Activated T-helper 17 cell treated with anti-CD3 and anti-CD28 coated beads, Interleukin-2, amount 50 U/mL, for 72 hours (primary cell): ENCODE measurements around the gene CPNE8. TPM values are rescaled to one million over a fixed set of nuclear protein-coding genes. Genes with fewer than 3 reads are reported as not detected.

Experiments
- ATAC-seq: fragments of 150-1000 bp; cut with Tn5 transposase; replicated peaks from 2 replicates; pipeline ENCODE4 v1.10.0; 2021; ENCODE audit warnings: mild to moderate bottlenecking, moderate library complexity
- H3K27ac Mint-ChIP-seq: one replicate; pipeline ENCODE4 v1.8.0; 2022; ENCODE audit warnings: mixed read lengths
- H3K27me3 Mint-ChIP-seq: one replicate; pipeline ENCODE4 v1.8.0; 2022; ENCODE audit warnings: mixed read lengths
- H3K36me3 Mint-ChIP-seq: one replicate; pipeline ENCODE4 v1.8.0; 2022; ENCODE audit warnings: low read depth, mild to moderate bottlenecking, mixed read lengths
- H3K4me1 Mint-ChIP-seq: one replicate; pipeline ENCODE4 v1.8.0; 2022; ENCODE audit warnings: mixed read lengths
- H3K4me3 Mint-ChIP-seq: one replicate; pipeline ENCODE4 v1.8.0; 2022; ENCODE audit warnings: mild to moderate bottlenecking, mixed read lengths
- H3K9me3 Mint-ChIP-seq: one replicate; pipeline ENCODE4 v1.8.0; 2022; ENCODE audit warnings: mixed read lengths
- total RNA-seq, 2 donors: library from RNA; stranded (reverse); gene quantifications; one replicate each; pipeline ENCODE4 v1.2.3, GENCODE V29; 2022

CPNE8 gene
- total RNA-seq, 2 donors from 2014 or later = 3.8 to 5.4 TPM

GRCh38 chr12:38907201-38907923, 2.0 kb upstream of the CPNE8 start:
- peak; percentile 39 for ATAC-seq
- H3K27ac Mint-ChIP-seq = peak overlapping the region; percentile 86
- H3K4me3 Mint-ChIP-seq = peak overlapping the region; percentile 88
- no peaks in the 10 kb centered on the region for H3K36me3 Mint-ChIP-seq
- H3K9me3 Mint-ChIP-seq = no peaks in the 10 kb centered on the region
- peaks cover 6% of the 10 kb centered on the region for H3K27me3 Mint-ChIP-seq
- H3K4me1 Mint-ChIP-seq = peaks cover 3% of the 10 kb centered on the region

DNA sequence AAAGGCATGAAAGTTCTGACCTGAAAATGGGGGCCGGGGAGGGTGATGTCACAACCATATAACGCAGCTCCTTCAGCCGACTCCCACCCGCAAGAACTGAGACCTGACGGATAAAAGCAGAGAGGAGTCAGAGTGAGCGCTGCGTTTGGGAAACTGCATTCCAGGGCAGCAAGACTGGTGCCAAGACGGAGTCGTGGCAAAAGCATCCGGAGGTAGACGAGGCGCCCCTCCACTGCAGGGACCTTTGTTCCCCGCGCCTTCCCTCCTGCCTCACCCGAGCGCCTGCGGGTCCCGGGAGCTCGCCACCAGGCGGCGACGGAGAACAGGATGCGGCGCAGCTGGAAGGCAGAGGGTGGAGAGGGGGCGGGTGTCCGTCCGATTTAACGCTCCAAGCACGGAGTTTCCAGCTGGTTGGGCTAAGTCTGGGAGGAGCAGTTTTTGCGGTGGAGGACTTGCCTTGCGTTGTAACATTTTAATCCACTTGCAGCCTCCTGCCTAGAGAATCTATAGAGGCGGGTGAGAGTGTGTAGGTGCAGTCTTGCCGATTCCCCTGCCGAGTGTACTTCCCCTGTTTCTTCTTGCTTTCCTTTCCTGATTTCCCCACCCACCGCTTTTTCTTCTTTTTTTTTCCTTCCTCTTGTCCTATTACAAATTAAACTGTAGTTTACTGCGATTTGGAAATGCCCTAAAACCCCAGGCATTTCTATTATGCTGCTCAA, 1.2 kb upstream of the CPNE8 start:
- H3K4me3 Mint-ChIP-seq = peak overlapping the region; percentile 88
- H3K36me3 Mint-ChIP-seq = no peaks in the 10 kb centered on the region
- H3K27ac Mint-ChIP-seq = peak overlapping the region; percentile 86
- no peaks in the 10 kb centered on the region for H3K9me3 Mint-ChIP-seq
- H3K27me3 Mint-ChIP-seq = peaks cover 3% of the 10 kb centered on the region
- ATAC-seq = peak; percentile 69
- H3K4me1 Mint-ChIP-seq = peaks cover 3% of the 10 kb centered on the region

DNA sequence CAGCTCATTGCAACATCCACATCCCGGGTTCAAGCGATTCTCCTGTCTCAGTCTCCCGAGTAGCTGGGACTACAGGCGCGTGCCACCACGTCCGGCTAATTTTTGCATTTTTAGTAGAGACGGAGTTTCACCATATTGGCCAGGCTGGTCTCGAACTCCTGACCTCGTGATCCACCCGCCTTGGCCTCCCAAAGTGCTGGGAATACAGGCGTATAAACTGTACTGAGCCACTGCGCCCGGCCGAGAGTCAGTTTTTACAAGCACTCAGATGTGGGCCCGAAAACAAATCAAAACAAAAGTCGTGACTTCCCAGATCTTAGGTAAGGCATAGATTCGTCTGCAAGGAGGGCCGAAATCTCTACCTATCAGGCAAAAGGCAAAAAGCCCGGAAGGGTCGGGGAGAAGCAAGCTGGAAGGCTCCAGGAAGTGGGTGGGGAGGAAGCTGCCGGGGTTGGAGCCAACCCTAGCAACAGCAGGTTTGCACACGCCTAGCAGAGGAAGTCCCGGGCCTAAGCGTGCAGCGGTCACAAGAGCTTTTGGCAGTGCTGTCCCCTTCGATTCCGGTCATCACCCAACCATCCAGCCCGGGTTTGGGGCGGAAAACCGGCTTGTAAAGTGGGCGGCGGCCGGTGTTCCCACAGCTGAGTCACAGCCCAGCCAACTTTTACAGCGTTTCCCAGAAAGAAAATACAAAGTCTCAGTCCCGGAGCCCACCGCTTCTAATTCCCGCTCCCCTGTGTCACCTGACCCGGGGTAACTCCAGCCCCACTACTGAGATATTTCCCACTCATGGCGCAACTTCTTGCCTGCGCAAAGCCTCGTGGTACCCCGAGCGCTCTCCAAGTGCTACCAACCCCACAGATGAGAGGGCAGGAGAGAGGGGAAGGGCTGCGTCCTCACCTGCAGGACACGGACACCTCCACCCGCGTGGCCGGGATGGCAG, 583 bp downstream of the CPNE8 start:
- Mint-ChIP-seq H3K4me1 (peaks cover 3% of the 10 kb centered on the region), H3K27me3 (peaks cover 3% of the 10 kb centered on the region), H3K4me3 (peak overlapping the region; percentile 88), H3K9me3 (no peaks in the 10 kb centered on the region), H3K27ac (peak overlapping the region; percentile 90), H3K36me3 (no peaks in the 10 kb centered on the region)
- peak; percentile 68 for ATAC-seq

DNA sequence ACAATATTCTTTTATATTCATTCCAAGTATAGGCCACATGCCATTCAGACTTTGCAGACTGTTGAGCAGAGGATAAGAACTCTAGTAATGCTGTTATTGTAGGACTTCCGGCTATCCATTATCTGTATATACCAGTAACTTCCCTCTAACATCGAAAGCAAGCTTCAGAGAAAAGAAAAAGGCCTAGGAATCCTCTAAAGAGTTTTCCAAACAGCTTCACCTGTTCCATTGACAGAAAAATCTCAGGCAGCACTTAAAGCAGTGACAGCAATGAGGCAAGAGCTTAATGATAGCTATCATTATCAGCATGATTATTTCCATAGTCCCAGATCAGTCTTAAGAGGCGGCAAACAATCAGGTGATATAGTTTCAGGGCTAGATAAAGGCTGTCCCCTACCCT, 1.8 kb downstream of the CPNE8 start:
- Mint-ChIP-seq H3K4me3 (peak overlapping the region; percentile 88), H3K36me3 (no peaks in the 10 kb centered on the region), H3K27me3 (no peaks in the 10 kb centered on the region), H3K27ac (peak overlapping the region; percentile 90), H3K9me3 (no peaks in the 10 kb centered on the region), H3K4me1 (peaks cover 3% of the 10 kb centered on the region)
- ATAC-seq = no peak

DNA sequence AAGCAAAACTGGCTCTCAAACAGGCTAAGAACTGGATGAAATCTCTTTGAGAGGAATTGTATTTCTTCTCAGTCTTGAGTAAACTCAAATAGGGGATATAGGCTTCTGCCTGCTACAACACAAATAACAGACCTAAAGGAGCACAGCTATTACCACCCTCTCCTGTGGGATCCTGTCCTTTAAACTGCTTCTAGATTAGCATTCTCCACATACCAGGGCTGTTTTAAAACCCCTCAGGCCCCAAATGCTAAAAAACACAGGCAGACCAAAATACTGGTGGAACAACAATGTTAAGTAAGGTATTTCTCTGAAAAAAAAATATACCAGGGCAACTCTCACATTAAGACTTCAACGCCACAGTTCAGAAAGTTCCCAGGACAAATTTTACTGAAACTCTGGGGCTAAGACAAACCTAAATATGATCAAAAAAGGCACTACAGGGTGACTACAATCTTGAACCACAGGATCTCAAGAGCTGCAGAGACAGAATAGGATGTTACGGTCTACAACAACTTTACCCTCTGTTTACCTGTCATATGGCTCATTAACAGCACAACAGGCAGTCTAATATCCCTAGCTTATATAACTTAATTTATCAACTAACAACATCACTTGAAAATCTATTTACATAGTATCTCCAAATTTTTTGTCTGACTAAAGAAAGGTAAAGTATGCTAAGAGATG, 7.2 kb downstream of the CPNE8 start:
- Mint-ChIP-seq H3K4me1 (no peaks in the 10 kb centered on the region), H3K27ac (no peak overlapping the region), H3K4me3 (no peak overlapping the region), H3K27me3 (no peaks in the 10 kb centered on the region), H3K36me3 (no peaks in the 10 kb centered on the region), H3K9me3 (no peaks in the 10 kb centered on the region)
- ATAC-seq = no peak

DNA sequence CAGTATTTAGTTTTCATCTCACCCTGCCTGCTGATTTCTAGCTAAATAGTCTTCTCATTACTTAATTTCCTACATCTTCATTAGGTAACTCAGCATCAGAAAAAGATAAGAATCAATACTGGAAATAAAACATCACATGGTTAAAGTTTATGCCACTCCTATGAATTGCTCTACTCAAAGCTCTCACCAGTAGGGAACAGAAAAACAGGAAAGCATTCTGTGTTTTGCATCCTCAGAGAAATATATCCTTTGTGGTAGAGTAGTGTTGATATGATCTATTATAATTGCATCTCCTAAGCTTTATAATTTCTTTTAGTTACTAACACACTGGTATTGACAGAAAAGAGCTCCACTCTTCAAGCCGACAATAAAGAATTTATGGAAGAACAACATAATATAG, 9.9 kb downstream of the CPNE8 start:
- H3K4me1 Mint-ChIP-seq = no peaks in the 10 kb centered on the region
- no peaks in the 10 kb centered on the region for H3K36me3 Mint-ChIP-seq
- H3K27ac Mint-ChIP-seq = no peak overlapping the region
- no peaks in the 10 kb centered on the region for H3K27me3 Mint-ChIP-seq
- no peak overlapping the region for H3K4me3 Mint-ChIP-seq
- no peaks in the 10 kb centered on the region for H3K9me3 Mint-ChIP-seq
- ATAC-seq = no peak

- H3K27me3 Mint-ChIP-seq = no peaks in the 10 kb centered on the region
- H3K4me1 Mint-ChIP-seq = peaks cover 3% of the 10 kb centered on the region
- peak overlapping the region; percentile 22 for H3K4me3 Mint-ChIP-seq
- no peak for ATAC-seq
- H3K27ac Mint-ChIP-seq = no peak overlapping the region
- H3K36me3 Mint-ChIP-seq = no peaks in the 10 kb centered on the region
- H3K9me3 Mint-ChIP-seq = no peaks in the 10 kb centered on the region
Observed at GRCh38 chr12:38892976-38893375, 12.4 kb downstream of the CPNE8 start.

GRCh38 chr12:38892087-38892786, 13.2 kb downstream of the CPNE8 start:
- peak; percentile 97 for ATAC-seq
- no peaks in the 10 kb centered on the region for H3K9me3 Mint-ChIP-seq
- peaks cover 3% of the 10 kb centered on the region for H3K4me1 Mint-ChIP-seq
- peak overlapping the region; percentile 4 for H3K27ac Mint-ChIP-seq
- no peaks in the 10 kb centered on the region for H3K27me3 Mint-ChIP-seq
- H3K36me3 Mint-ChIP-seq = no peaks in the 10 kb centered on the region
- peak overlapping the region; percentile 22 for H3K4me3 Mint-ChIP-seq

GRCh38 chr12:38890102-38890855, 15.1 kb downstream of the CPNE8 start:
- no peak overlapping the region for H3K27ac Mint-ChIP-seq
- ATAC-seq = no peak
- no peaks in the 10 kb centered on the region for H3K36me3 Mint-ChIP-seq
- H3K9me3 Mint-ChIP-seq = peaks cover 3% of the 10 kb centered on the region
- H3K4me1 Mint-ChIP-seq = peaks cover 3% of the 10 kb centered on the region
- H3K4me3 Mint-ChIP-seq = no peak overlapping the region
- H3K27me3 Mint-ChIP-seq = no peaks in the 10 kb centered on the region

- Mint-ChIP-seq H3K4me3 (no peak overlapping the region), H3K27me3 (no peaks in the 10 kb centered on the region), H3K36me3 (no peaks in the 10 kb centered on the region), H3K4me1 (peaks cover 3% of the 10 kb centered on the region), H3K9me3 (peaks cover 3% of the 10 kb centered on the region), H3K27ac (no peak overlapping the region)
- ATAC-seq = no peak
Observed at GRCh38 chr12:38889297-38889815, 16.0 kb downstream of the CPNE8 start.

DNA sequence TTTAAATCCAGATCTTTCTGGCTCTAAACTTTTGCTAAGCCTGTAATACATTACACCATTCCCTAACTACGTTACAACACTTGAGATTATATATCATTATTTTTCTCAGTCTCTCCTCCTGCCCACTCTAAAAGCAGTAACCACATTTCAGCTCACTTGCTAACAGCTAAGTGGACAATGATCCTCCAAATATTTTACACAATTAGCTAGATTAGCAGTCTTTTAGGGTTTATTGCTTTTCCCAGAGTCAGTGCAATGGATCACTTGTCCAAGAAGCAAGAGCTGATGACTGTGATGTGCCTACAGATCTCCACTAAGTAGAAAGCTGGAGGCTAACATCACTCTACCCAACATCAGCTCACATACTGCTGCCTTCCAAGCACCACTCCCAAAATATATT, 17.6 kb downstream of the CPNE8 start:
- no peak overlapping the region for H3K27ac Mint-ChIP-seq
- no peak for ATAC-seq

DNA sequence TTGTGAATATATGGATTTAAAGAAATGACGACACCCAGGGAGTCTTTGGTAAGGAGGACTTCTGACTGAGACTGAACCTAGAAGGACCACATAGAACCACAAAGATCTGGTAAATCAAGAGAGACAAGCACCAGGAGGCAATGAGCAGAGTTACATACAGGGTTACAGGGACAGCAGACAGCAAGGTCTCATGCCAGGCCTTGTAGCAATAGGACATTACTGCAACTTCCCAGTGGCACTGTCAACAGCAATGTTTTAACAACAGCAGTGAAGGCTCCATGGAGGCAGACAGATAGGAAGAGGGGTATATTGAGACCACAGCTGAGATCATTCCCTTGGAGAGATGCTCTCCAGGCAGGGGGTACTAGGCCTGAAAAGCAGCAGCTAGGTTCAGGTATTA, 18.5 kb downstream of the CPNE8 start:
- Mint-ChIP-seq H3K27ac (no peak overlapping the region), H3K4me3 (no peak overlapping the region)

More for the DNA sequence above, 17.6 kb downstream of the CPNE8 start:
- peaks cover 3% of the 10 kb centered on the region for H3K9me3 Mint-ChIP-seq
- H3K27me3 Mint-ChIP-seq = no peaks in the 10 kb centered on the region
- H3K36me3 Mint-ChIP-seq = no peaks in the 10 kb centered on the region
- H3K4me3 Mint-ChIP-seq = no peak overlapping the region
- peaks cover 3% of the 10 kb centered on the region for H3K4me1 Mint-ChIP-seq

DNA sequence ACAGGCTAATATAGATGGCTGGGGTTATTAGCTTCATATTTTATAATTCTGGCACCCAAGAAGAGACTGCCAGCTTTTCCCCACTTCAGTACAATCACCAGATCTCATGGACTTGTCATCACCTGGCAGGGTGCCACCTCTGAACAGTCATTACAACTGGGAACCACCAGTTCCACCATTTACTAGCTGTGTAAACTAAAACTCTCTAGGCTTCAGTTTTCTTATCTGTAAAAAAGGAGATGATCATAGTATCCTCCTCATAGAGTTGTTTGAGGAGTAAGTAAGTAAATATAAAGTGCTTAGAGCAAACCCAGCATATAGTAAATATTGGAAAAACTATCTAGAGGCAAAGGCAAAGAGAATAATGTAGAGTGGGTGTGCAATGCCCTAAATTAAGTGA, 19.3 kb downstream of the CPNE8 start:
- H3K9me3 Mint-ChIP-seq = peaks cover 3% of the 10 kb centered on the region
- H3K36me3 Mint-ChIP-seq = no peaks in the 10 kb centered on the region
- no peak overlapping the region for H3K27ac Mint-ChIP-seq
- H3K4me1 Mint-ChIP-seq = peaks cover 3% of the 10 kb centered on the region
- no peaks in the 10 kb centered on the region for H3K27me3 Mint-ChIP-seq
- no peak for ATAC-seq
- no peak overlapping the region for H3K4me3 Mint-ChIP-seq

More for the DNA sequence above, 18.5 kb downstream of the CPNE8 start:
- Mint-ChIP-seq H3K27me3 (no peaks in the 10 kb centered on the region), H3K4me1 (peaks cover 3% of the 10 kb centered on the region), H3K9me3 (peaks cover 3% of the 10 kb centered on the region), H3K36me3 (no peaks in the 10 kb centered on the region)
- ATAC-seq = no peak
